ENCODE data around the gene RNH1.

RNH1 gene

GRCh38 chr11:503179-503981, 3.7 kb downstream of the RNH1 start:
- Histone ChIP-seq H3K9me3 (ENCODE audit: insufficient read depth, low read length, severe bottlenecking) (no peaks in the 10 kb centered on the region), H3K36me3 (ENCODE audit: insufficient read depth, low read length) (peaks cover 63% of the 10 kb centered on the region), H3K4me1 (ENCODE audit: insufficient read depth, low read length) (peaks cover 27% of the 10 kb centered on the region), H3K9ac (ENCODE audit: low read depth, low read length) (no peak overlapping the region), H3K4me3 (ENCODE audit: low read depth in 1 of 2, low read length in 2 of 2) (no peak overlapping the region), H3K79me2 (ENCODE audit: insufficient read depth, low read length) (peaks cover 60% of the 10 kb centered on the region), H2AFZ (ENCODE audit: low read depth, low read length) (no peak overlapping the region), H3K27ac (ENCODE audit: low read length) (no peak overlapping the region), H3K4me2 (ENCODE audit: insufficient read depth, low read length) (no peak overlapping the region), H4K20me1 (ENCODE audit: insufficient read depth, low read length) (peaks cover 46% of the 10 kb centered on the region), H3K27me3 (ENCODE audit: insufficient read depth, low read length, poor library complexity) (no peaks in the 10 kb centered on the region)
- DNase-seq (no peak), ATAC-seq (ENCODE audit: insufficient read depth, low read depth) (no peak)
- TF ChIP-seq EZH2 (IDR thresholded peaks at IDR 0.05; ENCODE audit: borderline replicate concordance, low read depth, low read length, severe bottlenecking) (no peak), CTCF (IDR thresholded peaks at IDR 0.05; ENCODE audit: borderline replicate concordance, extremely low read depth, low read length, poor library complexity, severe bottlenecking) (no peak)

GRCh38 chr11:502288-503178, 4.5 kb downstream of the RNH1 start:
- Histone ChIP-seq H3K27ac (ENCODE audit: low read length) (no peak overlapping the region), H3K79me2 (ENCODE audit: insufficient read depth, low read length) (peaks cover 57% of the 10 kb centered on the region), H3K9me3 (ENCODE audit: insufficient read depth, low read length, severe bottlenecking) (no peaks in the 10 kb centered on the region), H4K20me1 (ENCODE audit: insufficient read depth, low read length) (peaks cover 49% of the 10 kb centered on the region), H3K36me3 (ENCODE audit: insufficient read depth, low read length) (peaks cover 64% of the 10 kb centered on the region), H3K4me2 (ENCODE audit: insufficient read depth, low read length) (no peak overlapping the region), H3K4me1 (ENCODE audit: insufficient read depth, low read length) (peaks cover 21% of the 10 kb centered on the region), H3K9ac (ENCODE audit: low read depth, low read length) (no peak overlapping the region), H2AFZ (ENCODE audit: low read depth, low read length) (no peak overlapping the region), H3K27me3 (ENCODE audit: insufficient read depth, low read length, poor library complexity) (no peaks in the 10 kb centered on the region), H3K4me3 (ENCODE audit: low read depth in 1 of 2, low read length in 2 of 2) (no peak overlapping the region)
- DNase-seq, result no peak
- no peak for TF ChIP-seq CTCF (IDR thresholded peaks at IDR 0.05; ENCODE audit: borderline replicate concordance, extremely low read depth, low read length, poor library complexity, severe bottlenecking)
- TF ChIP-seq EZH2 (IDR thresholded peaks at IDR 0.05; ENCODE audit: borderline replicate concordance, low read depth, low read length, severe bottlenecking), result no peak
- ATAC-seq (ENCODE audit: insufficient read depth, low read depth), result no peak

- ATAC-seq (ENCODE audit: insufficient read depth, low read depth) (no peak), DNase-seq (no peak)
- TF ChIP-seq EZH2 (IDR thresholded peaks at IDR 0.05; ENCODE audit: borderline replicate concordance, low read depth, low read length, severe bottlenecking), result no peak
- no peak for TF ChIP-seq CTCF (IDR thresholded peaks at IDR 0.05; ENCODE audit: borderline replicate concordance, extremely low read depth, low read length, poor library complexity, severe bottlenecking)
- Histone ChIP-seq H4K20me1 (ENCODE audit: insufficient read depth, low read length) (peaks cover 50% of the 10 kb centered on the region), H3K4me2 (ENCODE audit: insufficient read depth, low read length) (no peak overlapping the region), H2AFZ (ENCODE audit: low read depth, low read length) (no peak overlapping the region), H3K9ac (ENCODE audit: low read depth, low read length) (no peak overlapping the region), H3K27ac (ENCODE audit: low read length) (no peak overlapping the region), H3K9me3 (ENCODE audit: insufficient read depth, low read length, severe bottlenecking) (no peaks in the 10 kb centered on the region), H3K36me3 (ENCODE audit: insufficient read depth, low read length) (peaks cover 71% of the 10 kb centered on the region), H3K4me3 (ENCODE audit: low read depth in 1 of 2, low read length in 2 of 2) (no peak overlapping the region), H3K79me2 (ENCODE audit: insufficient read depth, low read length) (peaks cover 56% of the 10 kb centered on the region), H3K27me3 (ENCODE audit: insufficient read depth, low read length, poor library complexity) (no peaks in the 10 kb centered on the region), H3K4me1 (ENCODE audit: insufficient read depth, low read length) (peaks cover 18% of the 10 kb centered on the region)
These were observed 5.3 kb downstream of the RNH1 start for GRCh38 chr11:501683-502287.

All from DND-41 (cell line).